Spleen (tissue), 7 donors: ENCODE measurements around the gene NUDT16.

ENCODE experiments used
- CTCF ChIP-seq, 11 experiments: fragments of 200-600 bp in 7 of 11; fragments of 450-650 bp in 4 of 11; sonication (generic) in 4 of 11; IDR thresholded peaks in 8 of 11; conservative IDR thresholded peaks in 3 of 11; 1 replicate in 7 of 11; 2 replicates in 4 of 11; pipeline versions ENCODE4 v1.4.0 to v1.8.0; 2016 to 2021; ENCODE audit warnings: antibody characterized with exemption in 11 of 11, inconsistent platforms in 4 of 11, mild to moderate bottlenecking in 1 of 11
- POLR2AphosphoS5 ChIP-seq, 3 donors: sonication (generic); formaldehyde crosslinking; IDR thresholded peaks; one replicate each; pipeline ENCODE4 v1.5.1; 2017; ENCODE audit warnings: antibody characterized with exemption in 3 of 3
- donor health status: DM: no; HTN: no; CAD: no; lungs with moderate emphysema.
- donor health status: DM: no; HTN: no; CAD: no.
- donor health status: DM: no; HTN: no; CAD: no.

GRCh38 chr3:131402391-131403039, 20.9 kb downstream of the NUDT16 start:
- TF ChIP-seq CTCF (IDR thresholded peaks at IDR 0.05 in 8 of 11, conservative IDR thresholded peaks at IDR 0.05 in 3 of 11) (no peak), POLR2AphosphoS5 (IDR thresholded peaks at IDR 0.05) (no peak)
